Measurements from ENCODE around the gene SLC22A15. TPM values are rescaled to one million over a fixed set of nuclear protein-coding genes. Genes with fewer than 3 reads are reported as not detected.
"Not testable (repeated sequence)": the region's sequence is repeated elsewhere in the genome, so short reads cannot be mapped to it uniquely, and the experiment has no call there.

SLC22A15 gene
- total RNA-seq, 2 donors from 2014 or later, result 2.0 to 6.7 TPM

DNA sequence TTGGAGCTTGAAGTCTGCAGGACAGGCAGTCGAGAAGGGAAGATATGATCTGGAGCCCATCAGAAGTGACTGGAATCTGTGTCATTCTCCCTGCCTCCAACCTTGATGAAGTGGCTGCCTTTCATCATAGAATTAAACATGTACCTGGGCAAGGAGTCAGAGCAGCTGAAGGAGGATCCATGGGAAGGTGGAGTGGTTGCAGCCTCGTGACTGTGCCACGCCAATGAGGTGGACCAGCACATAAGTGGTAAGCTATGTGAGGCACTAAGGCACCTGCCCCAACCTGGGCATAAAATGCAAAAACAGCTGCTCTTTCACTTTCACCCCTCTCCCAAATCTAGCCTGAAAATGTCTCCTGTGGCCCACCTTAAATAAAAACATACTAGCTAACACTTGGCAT, 7.3 kb downstream of the SLC22A15 start:
- Histone ChIP-seq H3K27me3 (replicated peaks; ENCODE audit: insufficient read depth) (no peaks in the 10 kb centered on the region), H3K36me3 (no peaks in the 10 kb centered on the region), H3K27ac (no peak overlapping the region), H3K9me3 (no peaks in the 10 kb centered on the region), H3K4me3 (no peak overlapping the region), H3K4me1 (replicated peaks) (no peaks in the 10 kb centered on the region)
- TF ChIP-seq POLR2AphosphoS5 (IDR thresholded peaks at IDR 0.05), result no peak
- no peak for TF ChIP-seq POLR2A (IDR thresholded peaks at IDR 0.05)
- no peak for DNase-seq (ENCODE audit: low spot score)
- intact Hi-C loops (cut with DNase I), result no loop called here
- 84% methylated on average over 3 of the region's 3 CpGs for WGBS

- Histone ChIP-seq H3K27ac (no peak overlapping the region), H3K9me3 (no peaks in the 10 kb centered on the region), H3K4me3 (no peak overlapping the region), H3K4me1 (replicated peaks) (no peaks in the 10 kb centered on the region), H3K27me3 (replicated peaks; ENCODE audit: insufficient read depth) (no peaks in the 10 kb centered on the region), H3K36me3 (no peaks in the 10 kb centered on the region)
- TF ChIP-seq CTCF (IDR thresholded peaks at IDR 0.05), result no peak
- TF ChIP-seq POLR2AphosphoS5 (IDR thresholded peaks at IDR 0.05), result no peak
- no peak for TF ChIP-seq POLR2A (IDR thresholded peaks at IDR 0.05)
- no peak for DNase-seq (ENCODE audit: low spot score)
- WGBS, result 68% methylated on average over 3 of the region's 3 CpGs
- intact Hi-C loops (cut with DNase I), result no loop called here
Observed at GRCh38 chr1:115987623-115988022, 11.3 kb downstream of the SLC22A15 start.

DNA sequence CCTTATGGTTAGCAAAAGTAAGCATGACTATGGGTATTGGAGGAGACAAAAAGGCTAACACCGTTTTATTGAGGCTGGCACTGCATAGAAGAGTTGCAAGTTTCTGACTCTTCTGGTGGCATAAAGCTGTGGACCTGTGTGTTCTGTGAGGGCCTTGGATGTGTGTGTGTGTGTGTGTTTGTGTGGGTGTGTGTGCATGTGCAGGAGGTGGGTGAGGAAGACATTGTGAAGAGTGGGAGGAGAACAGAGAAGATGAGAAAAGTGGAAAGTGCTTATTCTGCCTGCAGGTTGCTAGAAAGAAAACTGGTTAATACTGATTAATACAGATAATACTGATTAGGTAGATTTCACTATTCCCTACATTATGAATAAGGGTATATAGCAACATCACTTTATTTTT, 12.6 kb downstream of the SLC22A15 start:
- intact Hi-C loops (cut with DNase I), result no loop called here
- no peak for TF ChIP-seq CTCF (IDR thresholded peaks at IDR 0.05)
- no peak for TF ChIP-seq POLR2A (IDR thresholded peaks at IDR 0.05)
- TF ChIP-seq POLR2AphosphoS5 (IDR thresholded peaks at IDR 0.05), result no peak
- no peaks in the 10 kb centered on the region for H3K27me3 ChIP-seq (replicated peaks; ENCODE audit: insufficient read depth)
- no peaks in the 10 kb centered on the region for H3K36me3 ChIP-seq
- no peaks in the 10 kb centered on the region for H3K9me3 ChIP-seq
- no peak overlapping the region for H3K4me3 ChIP-seq
- no peaks in the 10 kb centered on the region for H3K4me1 ChIP-seq (replicated peaks)
- DNase-seq (ENCODE audit: low spot score), result no peak
- WGBS, result 85% methylated on average over 1 of the region's 1 CpG
- no peak overlapping the region for H3K27ac ChIP-seq

GRCh38 chr1:115989699-115990098, 13.4 kb downstream of the SLC22A15 start:
- Histone ChIP-seq H3K27ac (no peak overlapping the region), H3K4me3 (no peak overlapping the region), H3K36me3 (no peaks in the 10 kb centered on the region), H3K27me3 (replicated peaks; ENCODE audit: insufficient read depth) (no peaks in the 10 kb centered on the region), H3K9me3 (no peaks in the 10 kb centered on the region), H3K4me1 (replicated peaks) (no peaks in the 10 kb centered on the region)
- no peak for TF ChIP-seq POLR2AphosphoS5 (IDR thresholded peaks at IDR 0.05)
- no peak for TF ChIP-seq CTCF (IDR thresholded peaks at IDR 0.05)
- TF ChIP-seq POLR2A (IDR thresholded peaks at IDR 0.05), result no peak
- intact Hi-C loops (cut with DNase I), result no loop called here
- 97% methylated on average over 3 of the region's 3 CpGs for WGBS
- DNase-seq (ENCODE audit: low spot score), result no peak

- Histone ChIP-seq H3K9me3 (no peaks in the 10 kb centered on the region), H3K4me1 (replicated peaks) (no peaks in the 10 kb centered on the region), H3K36me3 (no peaks in the 10 kb centered on the region), H3K27me3 (replicated peaks; ENCODE audit: insufficient read depth) (no peaks in the 10 kb centered on the region), H3K4me3 (no peak overlapping the region), H3K27ac (no peak overlapping the region)
- TF ChIP-seq CTCF (IDR thresholded peaks at IDR 0.05) (no peak), POLR2A (IDR thresholded peaks at IDR 0.05) (no peak), POLR2AphosphoS5 (IDR thresholded peaks at IDR 0.05) (no peak)
- 63% methylated on average over 8 of the region's 8 CpGs for WGBS
- DNase-seq (ENCODE audit: low spot score), result no peak
- intact Hi-C loops (cut with DNase I), result no loop called here
Observed at GRCh38 chr1:115991909-115992308, 15.6 kb downstream of the SLC22A15 start.

DNA sequence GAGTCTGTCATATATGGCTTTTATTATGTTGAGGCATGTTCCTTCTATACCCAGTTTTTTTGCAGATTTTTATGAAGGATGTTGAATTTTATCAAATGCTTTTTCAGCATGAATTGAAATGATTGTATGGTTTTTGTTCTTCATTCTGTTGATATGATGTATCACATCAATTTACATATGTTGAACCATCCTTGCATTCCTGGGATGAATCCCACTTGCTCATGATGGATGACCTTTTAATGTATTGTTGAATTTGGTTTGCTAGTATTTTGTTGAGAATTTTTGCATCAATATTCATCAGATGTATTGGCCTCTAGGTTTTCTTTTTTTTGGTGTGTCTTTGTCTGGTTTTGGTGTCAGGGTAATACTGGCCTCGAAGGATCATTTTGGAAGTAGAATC, 21.6 kb downstream of the SLC22A15 start:
- 100% methylated on average over 1 of the region's 1 CpG for WGBS
- H3K36me3 ChIP-seq; H3K9me3 ChIP-seq; DNase-seq (ENCODE audit: low spot score); intact Hi-C loops (cut with DNase I); H3K4me3 ChIP-seq; H3K4me1 ChIP-seq (replicated peaks); H3K27ac ChIP-seq; H3K27me3 ChIP-seq (replicated peaks; ENCODE audit: insufficient read depth): not testable (repeated sequence)
